HG03432 (cell line): ENCODE results near the gene POLRMT.
"Not testable (repeated sequence)": the region's sequence is repeated elsewhere in the genome, so short reads cannot be mapped to it uniquely, and the experiment has no call there.

Experiments
- ATAC-seq: cut with Tn5 transposase; IDR thresholded peaks from one replicate; pipeline ENCODE4 v1.9.1; 2021; ENCODE audit warnings: mild to moderate bottlenecking, moderate library complexity; ENCODE audit not compliant: unreplicated experiment

POLRMT gene

DNA sequence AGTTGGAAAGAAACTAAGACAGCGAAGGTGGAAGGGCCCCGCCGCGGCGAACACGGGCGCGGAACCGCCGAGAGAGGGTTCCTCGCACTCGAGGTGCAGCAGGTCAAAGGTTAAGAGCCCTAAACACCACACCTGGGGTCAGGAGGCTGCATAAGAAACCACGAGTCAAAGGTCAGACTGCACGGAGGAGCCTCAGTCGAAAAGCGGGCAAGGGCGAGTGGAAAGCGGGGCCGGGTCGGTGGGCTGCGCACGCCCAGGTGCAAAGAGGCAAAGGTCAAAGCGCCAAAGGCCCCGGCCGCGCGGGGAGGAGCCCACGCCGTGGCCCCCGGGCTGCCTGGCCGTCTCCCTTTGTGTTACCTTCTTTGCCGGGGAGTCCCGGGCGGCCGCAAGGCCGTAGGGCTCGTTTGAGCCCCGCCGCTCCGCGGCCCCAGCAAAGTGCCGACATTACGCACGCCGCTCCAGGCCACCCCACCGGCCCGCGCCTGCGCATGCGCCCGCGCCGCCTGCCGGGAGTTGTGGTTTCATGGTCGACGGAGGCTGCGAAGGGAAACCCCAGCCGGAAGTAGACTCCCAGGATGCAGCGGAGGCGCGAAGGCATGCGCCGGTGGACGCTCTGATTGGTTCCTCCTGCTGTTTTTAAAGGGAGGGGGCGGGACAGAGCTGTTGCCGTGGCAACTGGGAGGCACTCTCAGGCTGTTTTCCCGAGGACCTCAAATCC is at the start of gene POLRMT:
POLRMT (minus strand) TSS at position 470 of the 718 bp plus-strand sequence; CDS start at position 445, 25 bp downstream.
- peak; percentile 73 for ATAC-seq

DNA sequence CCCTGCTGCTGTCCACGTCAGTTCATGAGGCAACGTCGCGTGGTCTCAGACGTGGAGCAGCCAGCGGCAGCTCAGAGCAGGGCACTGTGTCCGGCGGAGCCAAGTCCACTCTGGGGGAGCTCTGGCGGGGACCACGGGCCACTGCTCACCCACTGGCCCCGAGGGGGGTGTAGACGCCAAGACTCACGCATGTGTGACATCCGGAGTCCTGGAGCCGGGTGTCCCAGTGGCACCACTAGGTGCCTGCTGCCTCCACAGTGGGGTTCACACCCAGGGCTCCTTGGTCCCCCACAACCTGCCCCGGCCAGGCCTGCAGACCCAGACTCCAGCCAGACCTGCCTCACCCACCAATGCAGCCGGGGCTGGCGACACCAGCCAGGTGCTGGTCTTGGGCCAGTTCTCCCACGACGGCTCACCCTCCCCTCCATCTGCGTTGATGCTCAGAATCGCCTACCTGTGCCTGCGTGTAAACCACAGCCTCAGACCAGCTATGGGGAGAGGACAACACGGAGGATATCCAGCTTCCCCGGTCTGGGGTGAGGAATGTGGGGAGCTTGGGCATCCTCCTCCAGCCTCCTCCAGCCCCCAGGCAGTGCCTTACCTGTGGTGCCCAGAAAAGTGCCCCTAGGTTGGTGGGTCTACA is 49.5 kb upstream of the POLRMT start:
- no peak for ATAC-seq

DNA sequence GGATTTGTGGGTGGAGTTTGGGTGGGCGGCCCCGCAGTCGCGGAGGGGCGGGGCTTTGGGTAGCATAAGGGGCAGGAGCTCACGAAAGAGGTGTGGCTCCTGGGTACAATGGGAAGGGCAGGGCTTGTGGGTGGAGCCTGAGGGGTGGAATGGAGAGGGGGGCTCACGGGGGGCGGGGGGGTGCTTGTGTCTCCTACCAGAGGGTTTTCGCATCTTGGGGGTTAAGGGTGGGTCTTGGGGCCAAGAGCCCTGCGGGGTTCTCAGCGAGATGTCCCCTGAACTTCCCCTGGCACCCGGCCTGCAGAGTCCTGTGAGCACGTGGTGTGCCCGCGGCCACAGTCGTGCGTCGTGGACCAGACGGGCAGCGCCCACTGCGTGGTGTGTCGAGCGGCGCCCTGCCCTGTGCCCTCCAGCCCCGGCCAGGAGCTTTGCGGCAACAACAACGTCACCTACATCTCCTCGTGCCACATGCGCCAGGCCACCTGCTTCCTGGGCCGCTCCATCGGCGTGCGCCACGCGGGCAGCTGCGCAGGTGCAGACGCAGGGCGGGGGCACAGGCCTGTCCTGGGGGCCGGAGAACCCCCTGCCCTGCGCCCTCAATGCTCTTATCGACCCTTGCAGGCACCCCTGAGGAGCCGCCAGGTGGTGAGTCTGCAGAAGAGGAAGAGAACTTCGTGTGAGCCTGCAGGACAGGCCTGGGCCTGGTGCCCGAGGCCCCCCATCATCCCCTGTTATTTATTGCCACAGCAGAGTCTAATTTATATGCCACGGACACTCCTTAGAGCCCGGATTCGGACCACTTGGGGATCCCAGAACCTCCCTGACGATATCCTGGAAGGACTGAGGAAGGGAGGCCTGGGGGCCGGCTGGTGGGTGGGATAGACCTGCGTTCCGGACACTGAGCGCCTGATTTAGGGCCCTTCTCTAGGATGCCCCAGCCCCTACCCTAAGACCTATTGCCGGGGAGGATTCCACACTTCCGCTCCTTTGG is 48.0 kb upstream of the POLRMT start:
- no peak for ATAC-seq

DNA sequence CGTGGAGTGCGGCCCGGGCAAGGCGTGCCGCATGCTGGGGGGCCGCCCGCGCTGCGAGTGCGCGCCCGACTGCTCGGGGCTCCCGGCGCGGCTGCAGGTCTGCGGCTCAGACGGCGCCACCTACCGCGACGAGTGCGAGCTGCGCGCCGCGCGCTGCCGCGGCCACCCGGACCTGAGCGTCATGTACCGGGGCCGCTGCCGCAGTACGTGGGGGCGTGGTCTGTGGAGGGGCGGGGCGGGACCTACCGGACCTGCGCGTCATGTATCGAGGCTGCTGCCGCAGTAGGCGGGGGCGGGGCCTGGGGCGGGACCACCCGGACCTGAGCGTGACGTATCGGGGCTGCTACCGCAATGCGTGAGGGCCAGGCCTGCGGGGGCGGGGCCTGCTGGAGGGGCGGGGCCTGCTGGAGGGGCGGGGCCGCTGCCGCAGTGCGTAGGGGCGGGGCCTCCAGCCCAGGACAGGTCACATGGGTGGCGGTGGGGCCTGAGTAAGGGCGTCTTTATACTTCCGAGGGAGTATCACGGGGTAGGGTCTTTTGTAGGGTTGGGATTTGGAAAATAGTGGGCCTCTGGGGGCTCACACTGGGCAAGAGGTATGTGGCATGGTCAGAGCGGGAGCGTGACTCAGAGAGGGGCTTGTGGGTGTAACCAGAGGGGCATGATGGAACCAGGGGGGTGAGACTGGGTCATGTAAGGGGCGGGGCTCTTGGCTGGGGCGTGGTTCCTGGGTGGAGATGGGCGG is 47.1 kb upstream of the POLRMT start:
- peak; percentile 74 for ATAC-seq

DNA sequence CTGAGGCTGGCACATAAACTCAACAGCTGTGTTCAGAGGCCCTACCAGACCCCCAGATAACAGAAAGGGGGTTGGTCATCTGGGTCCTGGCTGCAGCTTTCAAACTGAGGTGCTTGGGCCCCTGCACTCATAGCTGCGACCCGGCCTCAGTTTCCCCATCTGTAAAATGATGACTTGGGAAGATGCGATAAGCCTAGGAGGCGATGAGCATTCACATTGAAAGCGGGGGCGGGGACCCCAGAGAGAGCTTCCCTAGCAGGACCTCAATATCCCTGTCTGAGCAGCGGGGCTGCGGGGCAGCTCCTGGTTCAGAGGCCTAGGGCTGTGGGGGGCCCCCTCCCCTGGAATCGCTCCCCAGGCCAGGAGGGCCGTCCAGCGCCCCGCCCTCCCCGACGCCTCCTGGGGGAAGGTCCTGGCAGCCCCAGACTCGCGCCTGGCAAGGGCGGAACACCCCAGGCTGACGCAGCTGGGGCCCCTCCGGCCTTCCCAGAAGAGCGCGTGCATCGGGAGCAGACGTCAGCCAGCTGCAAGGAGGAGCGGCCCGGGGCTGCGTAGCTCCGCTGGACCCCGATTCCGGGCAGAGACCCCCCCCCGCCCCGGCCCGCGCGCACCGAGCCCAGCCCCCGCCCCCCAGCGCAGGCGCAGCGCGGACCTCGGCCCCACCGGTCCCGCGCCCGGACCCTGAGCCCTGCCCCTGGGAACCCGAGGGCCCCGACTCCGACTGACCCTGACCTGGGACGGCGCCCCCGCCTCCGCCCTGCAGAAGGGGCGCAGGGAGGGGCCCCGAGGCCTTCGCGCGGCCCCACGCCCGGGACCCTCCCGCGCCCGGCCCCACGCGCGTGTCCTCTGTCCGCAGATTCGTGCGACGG is 46.3 kb upstream of the POLRMT start:
- peak; percentile 20 for ATAC-seq

DNA sequence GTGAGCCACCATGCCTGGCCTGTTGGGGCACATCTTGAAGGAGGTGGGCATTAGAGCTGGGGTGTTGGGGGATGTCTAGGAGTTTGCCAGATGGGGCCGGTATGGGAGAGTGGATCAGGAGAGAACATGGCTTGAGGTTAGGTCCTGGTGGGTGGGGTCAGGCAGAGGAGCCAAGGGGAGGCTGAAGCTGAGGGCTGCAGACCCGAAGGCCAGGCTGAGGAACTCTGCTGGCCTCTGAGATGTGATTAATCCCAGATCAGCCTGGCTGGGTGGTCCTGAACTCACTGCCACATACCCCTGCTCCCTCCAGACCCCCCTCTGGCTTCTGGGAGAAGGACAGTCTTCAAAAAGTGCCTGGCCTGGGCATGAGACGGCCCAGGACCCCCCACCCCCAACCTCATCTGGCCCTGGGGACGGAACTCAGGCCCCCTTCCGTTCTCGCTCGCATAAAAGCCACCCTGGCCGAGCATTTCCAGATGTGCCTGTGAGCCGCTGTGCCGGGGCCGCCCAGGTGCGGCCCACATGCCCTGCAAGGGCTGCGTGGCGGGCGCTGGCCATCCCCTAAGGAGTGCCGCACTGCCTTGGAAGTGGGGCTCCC is 45.6 kb upstream of the POLRMT start:
- ATAC-seq, result no peak

DNA sequence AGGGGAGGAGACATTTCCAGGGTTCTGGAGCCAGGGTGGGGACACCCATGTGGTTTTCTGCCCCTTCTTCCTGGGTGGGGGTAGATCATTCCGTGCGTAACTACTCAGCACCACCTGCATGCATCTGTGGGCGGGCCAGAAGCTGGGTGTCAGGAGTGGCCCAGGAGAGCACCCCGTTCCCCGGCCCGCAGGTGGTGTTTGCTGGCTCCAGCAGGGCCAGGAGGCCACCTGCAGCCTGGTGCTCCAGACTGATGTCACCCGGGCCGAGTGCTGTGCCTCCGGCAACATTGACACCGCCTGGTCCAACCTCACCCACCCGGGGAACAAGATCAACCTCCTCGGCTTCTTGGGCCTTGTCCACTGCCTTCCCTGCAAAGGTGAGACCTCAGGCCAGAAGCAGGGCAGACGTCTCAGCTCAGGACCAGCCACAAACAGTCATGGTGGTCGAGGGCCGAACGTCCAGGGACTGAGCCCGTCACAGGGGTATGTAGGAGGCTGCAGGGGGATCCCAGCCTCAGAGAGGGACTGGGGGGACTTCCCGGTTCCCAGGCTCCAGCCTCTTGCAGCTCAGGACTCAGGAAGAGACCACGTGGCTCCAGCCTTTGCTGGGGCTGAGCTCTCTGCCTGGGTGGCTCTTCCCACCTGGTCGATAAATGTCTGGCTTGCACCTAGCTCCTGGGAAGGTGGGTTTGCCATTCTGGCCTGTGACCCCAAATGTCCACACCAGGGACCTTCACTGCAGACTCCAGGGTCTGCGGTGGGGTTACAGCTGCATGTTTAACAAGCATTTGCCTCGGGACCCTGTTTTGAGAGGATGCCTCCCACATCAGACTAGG is 44.5 kb upstream of the POLRMT start:
- no peak for ATAC-seq

DNA sequence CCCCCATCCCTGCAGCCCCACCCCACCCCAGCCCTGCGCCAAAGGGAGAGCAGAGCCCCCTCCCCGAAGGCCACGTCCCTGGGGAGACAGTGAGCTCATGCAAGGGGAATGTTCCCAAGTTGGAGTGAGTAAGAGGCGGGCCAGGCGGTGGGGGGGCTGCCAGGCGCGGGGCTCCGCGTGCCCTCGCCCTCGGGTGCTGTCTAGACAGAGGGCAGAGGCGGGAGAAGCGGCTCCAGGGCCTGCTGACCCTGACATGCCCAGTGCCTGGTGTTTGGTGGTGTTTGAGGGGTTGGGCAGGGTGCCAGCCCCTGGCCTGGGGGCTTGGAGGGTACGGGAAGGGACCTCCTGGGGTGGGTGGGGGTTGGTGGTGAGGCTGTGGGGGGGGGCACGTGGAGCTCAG is 43.9 kb upstream of the POLRMT start:
- no peak for ATAC-seq

DNA sequence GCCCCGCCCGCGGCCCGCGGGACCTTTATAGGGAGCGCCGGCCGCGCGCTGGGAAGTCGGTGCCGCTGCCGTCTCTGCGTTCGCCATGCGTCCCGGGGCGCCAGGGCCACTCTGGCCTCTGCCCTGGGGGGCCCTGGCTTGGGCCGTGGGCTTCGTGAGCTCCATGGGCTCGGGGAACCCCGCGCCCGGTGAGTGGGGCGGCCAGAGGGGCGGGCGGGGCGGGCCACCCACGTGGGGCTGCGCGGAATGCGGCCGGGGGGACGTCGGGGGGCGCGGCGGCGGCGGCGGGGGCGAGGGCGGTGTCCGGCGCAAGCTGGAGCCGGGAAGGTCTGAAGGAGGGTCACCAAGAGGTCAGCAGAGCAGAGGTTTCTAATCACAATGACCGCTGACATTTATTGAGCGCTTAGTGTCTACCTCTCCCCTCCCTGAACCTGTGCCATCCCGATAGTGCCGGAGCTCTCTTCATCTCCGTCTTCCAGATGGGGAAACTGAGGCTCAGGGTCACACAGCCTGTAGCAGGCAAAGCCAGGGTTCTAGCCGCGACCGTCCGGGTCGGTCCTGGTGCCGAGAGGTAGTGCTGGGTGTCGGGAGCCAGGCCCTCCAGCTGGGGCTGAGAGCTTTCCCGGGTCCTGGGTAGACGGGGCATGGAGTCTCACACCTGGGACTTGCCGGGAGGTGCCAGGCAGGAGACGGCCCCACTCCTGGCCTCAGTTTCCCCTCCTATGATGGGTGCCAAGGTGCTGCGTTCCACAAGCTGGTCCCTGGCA is 43.2 kb upstream of the POLRMT start, which contains the start of gene FSTL3:
FSTL3 (plus strand) TSS at position 54 of the 767 bp plus-strand sequence; CDS start at position 86, 32 bp downstream.
- no peak for ATAC-seq

DNA sequence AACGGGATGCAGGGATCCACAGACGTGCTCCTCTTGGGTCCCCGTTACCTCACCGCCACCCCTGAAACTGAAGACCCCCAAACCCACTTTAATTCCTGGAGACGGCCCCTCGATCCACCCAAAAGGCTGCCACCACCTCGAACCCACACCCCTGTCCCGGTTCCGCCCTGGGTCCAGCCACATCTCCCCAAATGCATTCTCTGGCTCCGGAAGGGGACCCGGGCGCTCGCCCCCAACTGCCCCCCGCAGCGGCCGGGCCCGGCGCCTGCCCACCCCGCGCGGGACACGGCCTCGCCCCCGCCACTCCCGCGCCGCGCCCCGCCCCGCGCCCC is 42.6 kb upstream of the POLRMT start:
- no peak for ATAC-seq

DNA sequence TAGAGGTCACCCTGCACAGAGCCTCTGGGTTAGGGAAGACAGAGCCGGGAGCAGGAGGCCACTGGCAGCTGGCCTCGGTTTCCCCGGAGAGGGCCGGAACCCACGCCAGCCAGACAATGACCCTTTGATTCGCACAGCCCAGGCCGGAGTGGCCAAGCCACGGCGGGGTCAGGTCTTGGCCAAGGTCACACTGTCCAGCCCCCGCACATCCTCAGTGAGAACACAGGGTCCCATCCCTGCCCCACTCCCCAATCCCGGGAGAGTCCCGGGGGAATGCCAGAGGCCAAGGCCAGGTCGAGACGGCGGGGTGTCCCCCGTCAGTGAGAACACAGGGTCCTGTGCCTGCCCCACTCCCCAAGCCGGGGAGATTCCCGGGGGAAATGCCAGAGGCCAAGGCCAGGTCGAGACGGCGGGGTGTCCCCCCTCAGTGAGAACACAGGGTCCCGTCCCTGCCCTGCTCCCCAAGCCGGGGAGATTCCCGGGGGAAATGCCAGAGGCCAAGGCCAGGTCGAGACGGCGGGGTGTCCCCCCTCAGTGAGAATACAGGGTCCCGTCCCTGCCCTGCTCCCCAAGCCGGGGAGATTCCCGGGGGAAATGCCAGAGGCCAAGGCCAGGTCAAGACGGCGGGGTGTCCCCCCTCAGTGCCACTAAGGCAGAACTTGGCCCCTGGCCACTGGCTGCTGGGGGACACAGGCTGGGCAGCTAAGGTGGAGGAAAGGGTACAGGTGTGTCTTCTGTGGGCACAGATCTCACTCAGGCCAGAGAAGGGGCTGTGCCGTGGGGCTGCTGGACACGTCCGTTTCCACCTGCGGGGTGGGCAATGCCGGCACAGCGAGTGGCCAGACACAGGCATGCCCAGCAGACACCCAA is 41.2 kb upstream of the POLRMT start:
- no peak for ATAC-seq

DNA sequence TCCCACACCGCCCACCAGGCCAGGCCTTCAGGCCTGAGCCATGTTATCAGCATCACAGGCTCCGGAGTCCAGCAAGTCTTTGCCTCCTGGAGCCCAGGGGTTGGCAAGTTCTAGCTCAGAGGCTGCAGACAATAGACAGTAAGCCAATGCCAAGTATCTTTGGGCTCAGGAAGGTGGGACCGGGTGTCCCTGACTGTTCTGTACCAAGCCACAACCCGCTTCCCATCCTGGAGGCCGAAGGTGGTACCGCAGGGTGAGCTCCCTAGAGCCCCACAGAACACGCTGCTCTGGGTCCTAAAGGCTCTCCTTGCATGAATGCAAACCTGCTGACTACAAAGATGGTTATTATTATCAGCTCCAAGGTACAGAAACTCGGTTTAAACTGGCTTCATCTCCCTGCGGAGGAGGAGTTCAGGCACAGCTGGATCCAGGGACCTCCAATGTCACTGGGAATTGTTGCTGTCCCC is 37.3 kb upstream of the POLRMT start:
- no peak for ATAC-seq

DNA sequence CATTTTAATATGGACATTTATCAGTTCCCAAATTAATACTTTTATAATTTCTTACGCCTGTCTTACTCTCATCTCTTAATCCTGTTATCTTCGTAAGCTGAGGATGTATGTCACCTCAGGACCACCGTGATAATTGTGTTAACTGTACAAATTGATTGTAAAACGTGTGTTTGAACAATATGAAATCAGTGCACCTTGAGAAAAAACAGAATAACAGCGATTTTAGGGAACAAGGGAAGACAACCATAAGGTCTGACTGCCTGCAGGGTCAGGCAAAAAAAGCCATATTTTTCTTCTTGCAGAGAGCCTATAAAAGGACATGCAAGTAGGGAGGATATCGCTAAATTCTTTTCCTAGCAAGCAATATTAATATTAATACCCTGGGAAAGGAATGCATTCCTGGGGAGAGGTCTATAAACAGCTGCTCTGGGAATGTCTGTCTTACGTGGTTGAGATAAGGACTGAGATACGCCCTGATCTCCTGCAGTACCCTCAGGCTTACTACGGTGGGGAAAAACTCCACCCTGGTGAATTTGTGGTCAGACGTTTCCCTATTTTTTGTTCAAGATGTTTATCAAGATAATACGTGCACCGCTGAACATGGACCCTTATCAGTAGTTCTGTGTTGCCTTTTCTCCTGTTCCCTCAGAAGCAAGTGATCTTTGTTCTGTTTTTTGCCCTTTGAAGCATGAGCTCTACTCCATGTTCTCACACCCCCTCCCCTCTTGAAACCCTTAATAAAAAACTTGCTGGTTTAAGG is 35.5 kb upstream of the POLRMT start:
- ATAC-seq, result not testable (repeated sequence)

DNA sequence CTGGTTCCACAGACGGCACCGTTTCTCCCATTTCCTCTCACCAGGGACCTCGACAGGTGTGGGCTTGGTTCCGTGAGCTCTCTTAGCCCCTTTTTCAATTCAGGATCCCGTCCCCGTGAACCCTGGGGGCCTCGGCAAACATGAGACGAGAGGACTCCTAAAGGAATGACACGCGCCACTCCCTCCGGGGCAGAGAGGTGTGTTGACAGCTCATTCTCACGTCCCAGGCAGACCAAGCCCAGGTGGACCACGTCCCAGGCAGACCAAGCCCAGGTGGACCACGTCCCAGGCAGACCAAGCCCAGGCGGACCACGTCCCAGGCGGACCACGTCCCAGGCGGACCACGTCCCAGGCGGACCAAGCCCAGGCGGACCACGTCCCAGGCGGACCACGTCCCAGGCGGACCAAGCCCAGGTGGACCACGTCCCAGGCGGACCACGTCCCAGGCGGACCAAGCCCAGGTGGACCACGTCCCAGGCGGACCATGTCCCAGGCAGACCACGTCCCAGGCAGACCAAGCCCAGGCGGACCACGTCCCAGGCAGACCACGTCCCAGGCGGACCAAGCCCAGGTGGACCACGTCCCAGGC is 33.7 kb upstream of the POLRMT start:
- not testable (repeated sequence) for ATAC-seq

DNA sequence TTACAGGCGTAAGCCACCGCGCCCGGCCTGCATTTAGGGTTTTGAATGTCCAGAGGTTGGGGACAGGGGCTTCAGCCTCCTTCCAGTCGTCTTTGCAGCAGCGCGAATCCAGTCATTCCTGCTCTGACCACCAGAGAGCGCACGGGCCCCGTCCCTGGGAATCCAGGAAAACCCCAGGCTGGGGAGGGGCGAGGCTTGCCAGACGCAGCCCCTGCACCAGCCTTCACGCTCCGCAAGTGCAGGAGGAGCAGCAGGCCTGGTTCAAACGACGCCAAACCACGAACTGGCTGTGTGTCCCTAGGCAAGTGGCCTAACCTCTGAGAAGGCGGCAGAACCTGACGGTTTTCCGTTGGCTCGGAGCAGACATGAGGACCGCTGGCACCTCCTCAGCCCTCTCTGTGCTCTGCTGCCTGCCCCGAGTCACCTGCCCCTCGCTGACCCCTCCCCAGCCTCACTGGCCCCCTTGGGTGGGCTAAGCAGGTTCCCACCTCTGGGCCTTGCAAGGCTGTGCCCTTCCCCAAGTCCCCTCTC is 31.6 kb upstream of the POLRMT start:
- ATAC-seq, result no peak
